Heart left ventricle (tissue), 13 donors: Measurements from ENCODE around the gene GSAP.

Experiments used
- CTCF ChIP-seq, 12 donors: fragments of 200-600 bp; sonication (generic) in 4 of 12; IDR thresholded peaks; one replicate each; pipeline versions ENCODE4 v1.5.0 to v1.8.0; 2018 to 2022; ENCODE audit warnings: antibody characterized with exemption in 12 of 12, mild to moderate bottlenecking in 5 of 12
- POLR2A ChIP-seq, 2 donors: fragments of 450-650 bp; IDR thresholded peaks; one replicate each; pipeline ENCODE4 v1.6.1; 2017; ENCODE audit warnings: antibody characterized with exemption in 2 of 2, mild to moderate bottlenecking in 2 of 2, moderate library complexity in 2 of 2
- donor health status: ischemic (EF 13 %, LVEDD 7.1; RV severe dilation, severe dysfunction).
- donor health status: DM: no; HTN: yes; CAD: no.
- donor health status: DM: no; HTN: no; CAD: no.
- donor health status: ischemic (EF 25% LVEDD 6.9; RV normal size, moderate dysfunction).
- donor health status: ischemic (EF 25% LVEDD 5.7; RV mildly dilated, moderate dysfunction).
- donor health status: ischemic (EF 35%, LVEDD 5.7; RV mildly dilated, moderate dysfunction).
- donor health status: nonischemic (EF 11% LVEDD 7.7; RV severe dilation, severe dysfunction).
- donor health status: DM: yes; HTN: yes; CAD: no.
- donor health status: PGD.
- donor health status: ischemic (EF 29% LVEDD 5.4; RV normal size, mild dysfunction).
- donor health status: nonischemic (EF 23%, LVEDD 6.1; RV moderate dilation, normal function).

GRCh38 chr7:77282897-77283296 lies 133.3 kb downstream of the GSAP start:
- TF ChIP-seq CTCF (IDR thresholded peaks at IDR 0.05) (no peak), POLR2A (IDR thresholded peaks at IDR 0.05) (no peak)
